ENCODE results near the gene ZFYVE28.
"Not testable (repeated sequence)": the region's sequence is repeated elsewhere in the genome, so short reads cannot be mapped to it uniquely, and the experiment has no call there.

ZFYVE28 gene

DNA sequence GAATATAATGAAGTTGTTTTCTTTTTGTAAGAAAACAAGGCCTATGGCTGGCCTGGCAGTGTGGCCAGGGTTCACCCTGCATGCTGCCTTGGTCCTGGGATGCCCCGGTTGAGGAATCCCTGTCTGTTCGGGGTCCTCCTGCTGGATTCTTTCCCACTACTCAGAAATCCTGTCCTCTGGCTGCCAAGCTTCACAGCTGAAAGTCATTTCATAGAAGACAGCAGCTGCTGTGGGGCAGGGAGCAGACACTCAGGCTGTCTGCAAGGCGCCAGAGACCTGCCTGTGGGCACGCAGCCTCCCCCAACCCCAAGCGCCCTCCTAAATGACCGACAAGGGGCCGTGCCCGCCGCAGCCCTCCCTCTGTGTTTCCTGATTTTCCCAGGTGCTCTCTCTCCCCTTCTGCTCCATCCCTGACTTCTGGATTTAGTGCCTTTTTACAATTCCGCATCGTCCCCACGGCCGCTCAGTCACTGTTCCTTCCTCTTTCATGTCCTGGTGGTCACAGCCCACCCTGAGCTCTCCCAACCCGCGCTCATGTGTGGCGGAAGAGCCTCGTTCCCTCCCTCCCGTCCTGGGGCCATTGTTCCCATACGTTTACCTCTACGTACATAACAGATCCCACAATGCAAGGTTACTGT, 27.5 kb downstream of the ZFYVE28 start:
- no peak for DNase-seq (ENCODE audit: low spot score)

DNA sequence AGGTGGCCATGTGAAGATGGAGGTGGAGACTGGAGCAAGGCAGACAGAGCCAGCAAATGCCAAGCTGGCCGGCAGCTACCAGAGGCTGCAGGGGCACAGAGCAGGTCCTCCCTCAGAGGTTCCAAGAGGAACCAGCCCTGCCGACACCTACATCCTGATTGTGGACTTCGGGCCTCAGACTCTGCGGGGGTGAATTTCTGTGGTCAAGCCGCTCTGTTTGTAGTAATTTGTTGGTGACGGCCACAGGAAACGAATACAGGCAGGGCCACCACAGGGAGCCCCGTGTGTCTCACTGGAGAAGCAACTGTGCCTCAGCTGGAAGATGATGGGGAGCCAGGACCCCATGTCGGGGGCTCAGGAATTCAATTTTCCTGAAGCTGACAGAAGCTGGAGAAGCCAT, 28.3 kb downstream of the ZFYVE28 start:
- no peak for DNase-seq (ENCODE audit: low spot score)

DNA sequence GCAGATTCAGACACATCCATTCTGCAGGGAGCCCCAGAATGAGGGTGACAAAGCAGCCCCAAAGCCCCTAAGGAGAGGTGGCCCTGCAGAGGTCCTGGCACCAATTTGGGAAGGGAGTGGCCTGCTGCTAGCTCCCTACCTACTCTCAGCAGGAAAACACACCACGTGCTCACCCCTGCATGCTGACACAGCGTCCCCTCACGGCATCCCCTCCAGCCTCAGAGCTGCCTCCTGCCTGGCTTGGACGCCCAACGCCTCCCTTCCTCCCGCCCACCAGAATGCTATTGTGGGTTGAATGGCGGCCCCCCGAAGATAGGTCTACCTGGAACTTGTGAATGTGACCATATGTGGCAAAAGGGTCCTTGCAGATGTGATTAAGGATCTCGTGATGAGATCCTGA, 28.8 kb downstream of the ZFYVE28 start:
- no peak for DNase-seq (ENCODE audit: low spot score)

DNA sequence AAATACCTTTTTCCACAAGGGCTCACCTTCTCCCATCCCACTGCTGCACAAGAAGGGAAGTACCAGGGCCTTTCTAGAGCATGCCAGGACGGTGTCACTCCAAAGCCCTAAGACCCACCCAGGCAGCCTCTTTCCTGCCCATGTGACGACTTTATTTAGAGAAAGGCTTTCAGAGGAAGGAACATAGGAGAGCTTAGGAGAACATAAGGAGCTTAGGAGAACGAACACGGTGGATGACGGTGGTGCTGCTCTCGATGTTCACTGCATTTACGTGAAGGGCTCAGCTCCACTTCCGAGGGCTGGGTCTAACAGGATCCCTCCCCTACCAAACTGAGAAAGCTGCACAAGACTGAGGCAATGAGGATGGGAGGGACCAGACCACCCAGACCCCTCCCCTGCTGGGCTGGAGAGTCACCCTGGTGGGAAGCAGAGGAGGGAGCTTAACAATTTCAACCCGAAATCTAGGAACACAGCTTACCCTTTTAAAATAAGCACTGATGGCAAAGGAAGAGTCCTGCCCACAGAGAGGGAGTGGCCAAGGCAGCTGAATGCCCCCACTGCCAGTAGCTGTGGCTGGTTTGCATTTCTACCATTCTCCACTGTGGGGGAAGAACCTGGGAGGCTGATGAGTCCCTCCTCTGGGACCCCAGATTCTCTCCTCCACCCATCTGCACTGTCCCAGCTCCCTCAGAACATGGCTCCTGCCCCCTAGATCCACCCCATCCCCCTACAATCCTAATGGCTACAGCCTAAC, 29.8 kb downstream of the ZFYVE28 start:
- no peak for DNase-seq (ENCODE audit: low spot score)

DNA sequence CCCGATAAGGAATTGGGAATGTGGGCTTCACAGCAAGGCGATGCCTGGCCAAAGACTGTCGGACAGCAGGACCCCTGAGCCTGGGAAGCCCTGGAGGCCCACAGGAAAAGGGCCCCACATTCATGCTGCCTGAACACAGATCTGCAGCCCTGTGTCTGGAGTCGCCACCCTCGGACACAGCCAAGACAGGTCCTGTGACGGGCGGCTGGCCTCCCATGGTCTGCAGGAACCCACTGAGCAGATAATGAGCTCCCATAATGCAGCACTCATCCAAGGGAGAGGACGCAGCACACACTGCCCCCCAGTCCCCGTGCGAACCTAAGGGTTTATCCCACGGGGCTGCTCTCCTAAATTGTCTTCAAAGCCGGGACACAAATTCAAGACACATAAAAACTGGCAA, 30.6 kb downstream of the ZFYVE28 start:
- DNase-seq (ENCODE audit: low spot score): no peak

DNA sequence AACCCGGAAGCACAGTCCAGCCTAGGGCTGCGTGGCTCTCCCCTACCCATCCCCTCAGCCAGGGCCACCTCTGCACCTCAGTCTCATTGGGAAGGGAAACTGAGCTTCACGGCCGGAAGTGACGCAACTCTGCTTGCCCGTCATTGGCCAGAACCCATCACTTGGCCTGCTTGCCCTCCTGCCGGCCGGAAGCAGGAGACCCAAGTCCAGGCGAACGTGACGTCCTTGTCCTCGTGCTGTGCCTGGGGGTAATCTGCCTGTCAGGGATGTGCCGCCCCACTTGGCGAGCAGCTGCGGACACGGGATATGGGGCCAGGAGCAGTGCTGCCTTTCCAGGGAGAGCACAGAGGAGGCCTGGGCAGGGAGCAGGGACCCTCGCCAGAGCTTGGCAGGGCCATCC, 31.2 kb downstream of the ZFYVE28 start:
- DNase-seq (ENCODE audit: low spot score): no peak

DNA sequence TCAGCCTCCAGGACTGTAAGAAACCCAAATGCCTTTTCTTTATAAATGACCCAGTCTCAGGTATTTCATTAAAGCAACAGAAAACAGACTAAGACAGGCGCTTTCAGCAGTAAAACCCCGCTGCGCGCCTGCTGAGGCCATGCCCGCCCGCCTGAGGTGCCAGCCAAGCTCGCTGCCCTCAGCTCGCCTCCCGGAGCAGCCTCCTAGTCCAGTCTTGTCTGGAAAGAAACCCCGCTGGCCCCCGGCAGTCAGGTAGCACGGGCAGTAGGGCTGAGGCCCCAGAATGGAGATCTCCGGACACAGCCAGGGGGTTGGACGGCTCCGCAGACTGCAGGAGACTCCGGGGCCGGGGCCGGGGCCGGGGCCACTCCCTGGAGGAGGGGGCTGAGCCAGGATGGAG, 31.7 kb downstream of the ZFYVE28 start:
- no peak for DNase-seq (ENCODE audit: low spot score)

DNA sequence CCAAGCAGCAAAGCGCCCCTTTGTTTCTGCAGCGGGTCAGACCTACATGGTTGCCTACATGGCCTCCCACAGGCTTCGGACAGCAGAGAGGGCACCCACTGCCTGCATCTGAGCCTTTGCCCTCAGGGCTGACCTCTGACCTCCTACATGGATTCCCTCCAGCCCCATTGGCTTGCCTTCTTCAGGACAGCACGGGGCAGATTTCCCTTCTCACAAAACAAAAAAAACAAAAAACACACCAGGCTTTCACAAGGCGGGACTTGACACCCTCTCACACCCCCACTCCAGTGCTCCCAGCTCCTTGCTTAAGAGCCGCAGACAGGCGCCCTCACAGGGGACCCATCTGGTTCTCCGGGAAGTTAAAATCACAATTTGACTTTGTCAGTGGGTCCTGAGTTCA, 32.9 kb downstream of the ZFYVE28 start:
- no peak for DNase-seq (ENCODE audit: low spot score)

DNA sequence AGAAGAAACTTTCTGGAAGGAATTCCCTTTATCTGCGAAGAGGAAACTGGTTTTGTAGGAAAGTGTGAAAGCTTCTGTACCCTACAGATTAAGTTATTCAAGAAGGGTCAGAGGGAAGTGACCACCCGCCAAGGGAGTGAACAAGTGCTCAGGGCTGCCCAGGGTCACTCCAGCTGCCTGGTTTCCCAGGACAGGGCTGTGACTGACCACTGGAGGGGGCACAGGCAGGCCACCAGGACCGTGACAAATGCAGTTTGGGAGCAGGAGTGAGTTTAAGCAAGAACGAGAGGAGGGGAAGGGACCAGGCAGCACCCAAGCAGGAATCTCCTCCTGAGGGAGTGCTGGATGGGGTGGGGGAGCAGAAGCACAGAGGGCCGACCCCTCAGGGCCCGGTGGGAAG, 34.2 kb downstream of the ZFYVE28 start:
- no peak for DNase-seq (ENCODE audit: low spot score)

DNA sequence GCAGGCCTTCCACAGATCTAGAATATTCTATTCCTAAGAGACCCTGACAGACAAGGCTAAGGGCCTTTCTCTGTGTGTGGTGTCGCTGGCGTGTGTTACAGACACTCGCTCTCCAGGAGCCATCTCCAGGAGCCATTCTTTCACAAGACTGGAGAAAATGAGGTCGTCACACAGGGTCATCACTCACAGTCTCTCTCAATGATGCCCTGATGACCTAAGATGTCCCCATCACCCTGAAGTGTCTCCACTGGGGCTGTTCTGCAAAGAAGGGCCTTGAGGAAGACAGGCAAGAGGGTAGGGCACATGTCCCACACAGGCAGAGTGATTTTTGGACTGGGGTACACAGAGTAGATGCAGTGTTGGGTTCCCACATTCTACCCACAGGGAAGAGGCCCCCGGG, 34.7 kb downstream of the ZFYVE28 start:
- no peak for DNase-seq (ENCODE audit: low spot score)

DNA sequence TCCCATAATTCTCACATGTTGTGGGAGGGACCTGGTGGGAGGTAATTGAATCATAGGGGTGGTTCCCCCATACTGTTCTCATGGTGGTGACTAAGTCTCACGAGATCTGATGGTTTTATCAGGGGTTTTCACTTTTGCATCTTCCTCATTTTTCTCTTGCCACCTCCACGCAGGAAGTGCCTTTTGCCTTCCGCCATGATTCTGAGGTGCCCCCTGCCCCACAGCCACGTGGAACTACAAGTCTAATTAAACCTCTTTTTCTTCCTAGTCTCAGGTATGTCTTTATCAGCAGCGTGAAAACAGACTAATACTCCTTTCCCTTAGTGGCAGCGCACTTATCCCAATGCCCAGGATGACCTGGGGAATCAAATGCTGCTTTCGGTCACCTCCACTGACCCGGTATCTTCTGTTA, 35.2 kb downstream of the ZFYVE28 start:
- DNase-seq (ENCODE audit: low spot score): not testable (repeated sequence)

DNA sequence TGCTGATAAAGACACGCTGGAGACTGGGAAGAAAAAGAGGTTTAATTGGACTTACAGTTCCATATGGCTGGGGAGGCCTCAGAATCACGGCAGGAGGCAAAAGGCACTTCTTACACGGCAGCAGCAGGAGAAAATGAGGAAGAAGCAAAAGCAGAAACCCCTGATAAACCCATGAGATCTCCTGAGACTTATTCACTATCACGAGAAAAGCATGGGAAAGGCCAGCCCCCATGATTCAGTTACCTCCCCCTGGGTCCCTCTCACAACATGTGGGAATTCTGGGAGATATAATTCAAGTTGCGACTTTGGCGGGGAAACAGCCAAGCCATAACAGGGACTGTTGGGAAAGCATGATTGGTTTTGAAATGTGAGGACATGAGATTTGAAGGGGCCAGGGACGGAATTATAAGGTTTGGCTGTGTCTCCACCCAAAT, 35.7 kb downstream of the ZFYVE28 start:
- not testable (repeated sequence) for DNase-seq (ENCODE audit: low spot score)

DNA sequence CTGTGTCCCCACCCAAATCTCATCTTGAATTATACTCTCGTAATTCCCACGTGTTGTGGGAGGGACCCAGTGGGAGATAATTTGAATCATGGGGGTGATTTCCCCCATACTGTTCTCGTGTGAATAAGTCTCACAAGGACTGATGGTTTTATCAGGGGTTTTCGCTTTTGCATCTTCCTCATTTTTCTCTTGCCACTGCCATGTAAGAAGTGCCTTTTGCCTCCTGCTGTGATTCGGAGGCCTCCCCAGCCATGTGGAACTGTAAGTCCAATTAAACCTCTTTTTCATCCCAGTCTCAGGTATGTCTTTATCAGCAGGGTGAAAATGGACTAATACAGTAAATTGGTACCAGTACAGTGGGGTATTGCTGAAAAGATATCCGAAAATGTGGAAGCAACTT, 37.9 kb downstream of the ZFYVE28 start:
- not testable (repeated sequence) for DNase-seq (ENCODE audit: low spot score)

DNA sequence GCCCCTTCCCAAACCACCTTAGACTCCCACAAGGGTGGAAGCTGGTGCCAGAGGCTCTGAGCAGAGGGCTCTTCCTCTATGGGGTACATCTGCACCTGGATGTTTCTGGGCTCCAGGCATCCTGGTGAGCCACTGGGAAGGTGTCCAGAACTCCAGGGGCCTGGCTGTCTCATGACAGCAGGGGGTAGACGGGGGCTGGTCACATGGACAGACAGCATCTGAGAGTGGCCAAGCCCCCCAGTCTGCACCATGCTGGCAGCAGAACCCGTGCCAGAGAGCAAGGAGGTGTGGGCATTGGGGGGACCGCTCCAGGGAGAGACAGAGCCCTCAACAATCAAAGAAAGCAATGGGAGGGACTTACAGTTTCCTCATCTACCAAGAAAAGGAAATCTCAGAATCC, 39.5 kb downstream of the ZFYVE28 start:
- no peak for DNase-seq (ENCODE audit: low spot score)

DNA sequence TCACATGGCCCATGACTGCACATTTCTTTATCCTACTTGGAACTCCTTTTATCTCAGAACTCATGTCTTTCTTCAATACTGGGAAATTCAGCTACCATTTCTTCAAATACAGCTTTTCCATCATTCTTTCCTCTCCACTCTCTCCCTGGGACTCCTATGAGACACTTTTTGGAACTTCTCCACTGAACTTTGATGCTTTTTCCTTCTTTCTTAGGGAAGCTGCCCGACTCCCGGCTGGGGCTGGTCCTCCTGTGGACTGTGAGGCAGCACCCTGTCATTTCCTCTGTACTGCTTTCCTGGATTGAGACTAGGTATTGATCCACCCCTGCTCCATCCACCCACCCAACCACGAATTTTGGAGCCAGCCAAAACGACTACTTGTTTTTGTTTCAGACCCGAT, 40.0 kb downstream of the ZFYVE28 start:
- DNase-seq (ENCODE audit: low spot score): no peak

DNA sequence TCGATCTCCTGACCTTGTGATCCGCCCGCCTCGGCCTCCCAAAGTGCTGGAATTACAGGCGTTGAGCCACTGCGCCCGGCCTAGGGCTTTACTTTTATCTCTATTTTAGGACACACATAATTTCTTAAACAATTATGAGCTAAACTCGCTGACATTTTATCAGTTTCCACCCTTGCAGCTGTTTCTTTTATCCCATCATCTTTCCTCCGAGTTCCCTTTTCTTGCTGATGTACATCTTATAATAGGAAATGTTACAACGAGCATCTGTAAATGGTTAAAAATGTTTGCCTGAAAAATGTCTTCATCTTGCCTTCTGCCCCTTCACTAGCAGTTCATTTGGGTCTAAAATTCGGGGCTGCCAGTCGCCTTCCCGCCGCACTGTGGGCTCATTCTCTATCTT, 41.2 kb downstream of the ZFYVE28 start:
- DNase-seq (ENCODE audit: low spot score): no peak

DNA sequence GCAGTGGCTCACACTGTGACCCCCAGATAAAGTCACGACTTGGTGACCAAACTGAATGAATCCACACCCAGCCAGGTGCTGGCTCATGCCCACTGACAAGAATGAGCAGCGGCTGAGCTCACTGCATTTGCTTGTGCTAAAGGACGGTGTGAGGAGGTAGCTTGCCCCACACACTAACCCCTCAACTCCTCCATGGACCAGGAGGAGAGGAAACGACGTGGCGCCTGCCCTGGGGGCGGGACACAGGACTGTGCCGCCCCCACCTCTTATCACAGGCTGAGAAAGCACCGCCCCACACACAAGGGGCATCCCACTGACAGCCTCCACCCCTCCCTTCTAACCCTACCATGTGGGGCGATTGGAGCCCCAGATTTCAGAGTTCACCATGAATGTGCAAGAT, 43.0 kb downstream of the ZFYVE28 start:
- DNase-seq (ENCODE audit: low spot score): no peak

DNA sequence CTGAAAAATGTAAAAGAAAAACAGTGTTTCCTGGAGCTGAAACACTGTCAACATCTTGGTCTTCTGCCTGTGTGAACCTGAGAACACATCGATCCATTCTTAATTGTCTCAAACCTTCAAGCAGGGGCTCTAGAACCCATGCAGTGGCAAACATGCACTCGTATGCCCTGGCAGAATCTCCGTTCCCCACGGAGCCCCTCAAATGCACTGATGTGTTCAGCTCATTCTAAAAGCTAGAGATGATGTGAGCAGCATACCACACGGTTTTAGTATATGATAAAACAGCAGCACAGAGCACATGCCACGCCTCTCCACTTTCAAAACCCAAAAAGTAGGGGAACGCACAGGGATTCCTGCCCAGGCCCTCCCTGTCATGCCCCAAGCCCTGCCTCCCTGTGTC, 44.9 kb downstream of the ZFYVE28 start:
- DNase-seq (ENCODE audit: low spot score): no peak

DNA sequence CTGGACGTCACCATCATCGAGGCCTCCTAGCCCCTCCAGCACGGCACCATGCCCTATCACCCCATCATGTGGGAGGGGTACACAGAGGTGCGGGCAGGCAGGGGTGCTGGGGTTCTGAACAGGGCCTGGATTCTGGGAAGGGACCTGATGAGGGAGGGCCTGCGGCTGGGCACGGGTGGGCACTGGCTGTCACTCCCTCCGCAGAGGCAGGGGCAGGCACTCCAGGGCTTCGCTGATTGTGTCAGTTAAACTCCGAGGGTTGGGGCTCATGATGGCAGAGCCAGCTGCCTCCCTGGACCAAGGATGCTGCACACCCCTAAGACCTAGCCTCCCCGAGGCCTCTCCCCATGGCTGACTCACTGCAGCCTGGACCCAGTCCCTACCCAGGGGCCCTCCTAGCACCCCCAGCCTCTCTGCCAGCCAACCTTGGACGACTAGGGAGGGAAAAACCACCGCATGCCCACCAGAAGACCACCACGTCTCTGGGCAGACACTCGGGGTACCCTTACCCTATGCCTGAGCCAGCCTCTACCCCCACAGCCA, 45.9 kb downstream of the ZFYVE28 start:
- DNase-seq (ENCODE audit: low spot score): no peak

DNA sequence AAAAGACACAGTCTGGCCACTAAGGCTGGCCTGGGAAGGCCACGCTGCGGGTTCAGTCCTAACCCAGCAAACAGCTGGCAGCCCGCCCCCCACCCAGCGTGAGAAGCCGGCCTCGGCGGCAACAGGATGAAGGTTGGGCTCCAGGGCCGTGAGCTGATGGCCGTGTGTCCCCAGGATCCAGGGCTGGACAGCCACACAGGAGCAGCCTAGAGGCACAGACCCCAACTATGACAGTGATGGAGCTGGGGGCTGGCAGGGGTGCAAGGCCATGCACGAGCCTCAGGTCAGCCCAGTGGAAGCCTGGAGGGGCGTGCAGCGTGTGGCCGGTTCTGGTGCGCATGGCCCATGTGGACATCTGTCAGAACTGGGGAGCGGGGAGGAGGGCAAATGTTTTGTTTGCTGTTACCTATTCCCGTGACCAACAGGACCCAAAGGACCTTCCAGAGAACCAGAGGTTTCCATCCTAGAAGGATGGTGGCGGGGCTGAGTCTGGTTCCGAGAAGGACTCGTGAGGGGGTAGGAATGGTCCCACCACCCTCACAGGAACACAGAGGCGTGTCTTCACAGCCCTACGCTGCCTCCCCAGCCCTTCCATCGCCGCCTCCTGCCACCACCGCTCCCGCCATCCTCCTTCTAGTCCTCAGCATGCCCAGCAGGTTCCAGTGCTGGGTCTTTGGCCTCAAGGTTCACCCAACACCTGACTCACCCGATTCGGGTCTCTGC, 46.5 kb downstream of the ZFYVE28 start:
- DNase-seq (ENCODE audit: low spot score): no peak

DNA sequence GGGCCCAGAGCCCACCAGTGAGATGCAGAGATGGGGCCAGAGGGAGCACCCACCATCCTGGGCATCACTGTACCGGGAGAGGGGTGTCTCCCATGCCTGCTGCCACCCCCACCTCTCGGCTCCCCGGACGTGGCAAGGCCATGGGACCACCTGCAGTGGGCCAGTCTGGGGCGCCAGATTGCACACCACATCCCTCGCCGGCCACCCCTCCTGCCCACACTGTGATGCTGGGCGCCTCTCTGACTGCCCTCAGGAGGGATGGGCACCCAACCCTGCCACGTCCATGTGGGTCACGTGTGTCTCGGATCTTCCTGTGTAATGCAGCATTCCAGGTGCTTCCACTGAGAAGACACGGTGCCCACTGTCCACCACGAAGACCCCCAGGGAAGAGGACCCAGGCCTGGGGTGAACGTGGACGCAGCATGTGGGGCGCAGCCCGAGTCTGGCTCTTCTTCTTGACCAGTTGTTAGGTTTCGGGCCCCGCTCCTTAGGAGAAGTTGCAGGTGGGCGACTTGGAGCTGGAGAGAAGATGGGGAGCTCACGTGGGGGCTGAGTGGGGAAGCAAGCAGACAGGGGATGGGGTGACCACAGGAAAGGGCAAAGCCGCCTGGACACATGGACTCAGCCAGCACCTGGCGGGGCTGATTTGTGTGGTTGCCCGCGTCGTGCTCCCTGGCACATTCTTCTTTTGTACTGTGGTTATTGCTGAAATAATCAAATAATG, 47.7 kb downstream of the ZFYVE28 start:
- DNase-seq (ENCODE audit: low spot score): no peak

All from SK-N-DZ (cell line).